Measurements from ENCODE around the gene EDN1.

Gene EDN1

GRCh38 chr6:12289933-12290820, at the start of gene EDN1:
Gene EDN1 (plus strand): TSS chr6:12290361. CDS start chr6:12290630, 269 bp downstream.
- DNase-seq (ENCODE audit: low read depth in 2 of 2): peak in 1 of 2 donors; percentile 17

GRCh38 chr6:12241493-12242175, 48.5 kb upstream of the EDN1 start:
- DNase-seq (ENCODE audit: low read depth in 2 of 2): no peak

- DNase-seq (ENCODE audit: low read depth in 2 of 2): no peak
Observed at GRCh38 chr6:12243169-12243568, 47.0 kb upstream of the EDN1 start.

- DNase-seq (ENCODE audit: low read depth in 2 of 2): no peak
Observed at GRCh38 chr6:12245360-12245759, 44.8 kb upstream of the EDN1 start.

- DNase-seq (ENCODE audit: low read depth in 2 of 2): no peak
Observed at GRCh38 chr6:12245763-12246718, 44.1 kb upstream of the EDN1 start.

GRCh38 chr6:12246900-12247299, 43.3 kb upstream of the EDN1 start:
- DNase-seq (ENCODE audit: low read depth in 2 of 2): no peak

GRCh38 chr6:12249541-12250382, 40.4 kb upstream of the EDN1 start:
- no peak for DNase-seq (ENCODE audit: low read depth in 2 of 2)

- DNase-seq (ENCODE audit: low read depth in 2 of 2): no peak
Observed at GRCh38 chr6:12250383-12250770, 39.8 kb upstream of the EDN1 start.

GRCh38 chr6:12254210-12254609, 36.0 kb upstream of the EDN1 start:
- no peak for DNase-seq (ENCODE audit: low read depth in 2 of 2)

GRCh38 chr6:12258191-12258590, 32.0 kb upstream of the EDN1 start:
- no peak for DNase-seq (ENCODE audit: low read depth in 2 of 2)

- DNase-seq (ENCODE audit: low read depth in 2 of 2): no peak
Observed at GRCh38 chr6:12258591-12259075, 31.5 kb upstream of the EDN1 start.

- no peak for DNase-seq (ENCODE audit: low read depth in 2 of 2)
Observed at GRCh38 chr6:12260458-12261093, 29.6 kb upstream of the EDN1 start.

- DNase-seq (ENCODE audit: low read depth in 2 of 2): no peak
Observed at GRCh38 chr6:12261502-12261901, 28.7 kb upstream of the EDN1 start.

GRCh38 chr6:12262236-12263061, 27.7 kb upstream of the EDN1 start:
- no peak for DNase-seq (ENCODE audit: low read depth in 2 of 2)

- DNase-seq (ENCODE audit: low read depth in 2 of 2): no peak
Observed at GRCh38 chr6:12263403-12263802, 26.8 kb upstream of the EDN1 start.

- no peak for DNase-seq (ENCODE audit: low read depth in 2 of 2)
Observed at GRCh38 chr6:12264671-12265070, 25.5 kb upstream of the EDN1 start.

GRCh38 chr6:12265296-12265695, 24.9 kb upstream of the EDN1 start:
- DNase-seq (ENCODE audit: low read depth in 2 of 2): no peak

GRCh38 chr6:12265791-12266190, 24.4 kb upstream of the EDN1 start:
- no peak for DNase-seq (ENCODE audit: low read depth in 2 of 2)

GRCh38 chr6:12266571-12266970, 23.6 kb upstream of the EDN1 start:
- DNase-seq (ENCODE audit: low read depth in 2 of 2): no peak

Data from stimulated activated CD4-positive, alpha-beta T cell treated with anti-CD3 and anti-CD28 coated beads, Interleukin-1b, Interleukin-23, amount 100 ng/mL, for 1 hour (primary cell).